Mucosa of descending colon (tissue), 3 donors: ENCODE measurements around the gene AAGAB. TPM values are rescaled to one million over a fixed set of nuclear protein-coding genes. Genes with fewer than 3 reads are reported as not detected.
A peak's percentile ranks its signal among the peaks of the same experiment; 100 is the strongest.

Experiments
- ATAC-seq: fragments of 200-7000 bp; cut with Tn5 transposase; one replicate; pipeline ENCODE4 v1.9.1; 2020; ENCODE audit warnings: mild to moderate bottlenecking, moderate library complexity
- DNase-seq, 3 donors: peaks; one replicate each; pipeline ENCODE4 v3.0.0-alpha.2; 2020
- H3K36me3 ChIP-seq: fragments of 200-600 bp; one replicate; pipeline ENCODE4 v1.8.0; 2021; ENCODE audit warnings: low read depth, mild to moderate bottlenecking
- H3K4me1 ChIP-seq: fragments of 200-600 bp; one replicate; pipeline ENCODE4 v1.8.0; 2021; ENCODE audit warnings: low read depth, mild to moderate bottlenecking
- H3K4me3 ChIP-seq: fragments of 200-600 bp; one replicate; pipeline ENCODE4 v1.8.0; 2021; ENCODE audit warnings: mild to moderate bottlenecking
- H3K9me3 ChIP-seq: fragments of 200-600 bp; one replicate; pipeline ENCODE4 v1.8.0; 2021; ENCODE audit warnings: mild to moderate bottlenecking
- CTCF ChIP-seq: fragments of 200-600 bp; IDR thresholded peaks from one replicate; pipeline ENCODE4 v1.8.0; 2022; ENCODE audit warnings: antibody characterized with exemption, mild to moderate bottlenecking
- intact Hi-C, 2 donors: fragments of 100-400 bp; cut with DNase I in 1 of 2; cut with micrococcal nuclease in 1 of 2; formaldehyde crosslinking; loops; one replicate each; pipeline versions ENCODE4 v1.11.0 to v1.11.1; 2022; cut with DNase I, micrococcal nuclease
- total RNA-seq, 3 donors: library from RNA; stranded (reverse); fragmentation: NEBNext Ultra II Directional in 2 of 3; extraction: Animal tissue kit (Norgen Biotek cat#: 25700) in 2 of 3; gene quantifications; one replicate each; pipeline versions ENCODE4 v1.2.1 to v1.2.4, GENCODE V29; 2021 to 2023
- donor health status: DM: no; HTN: no; CAD: no; lungs with moderate emphysema.
- donor health status: DM: no; HTN: no; CAD: no.
- donor health status: DM: no; HTN: yes; CAD: no.

AAGAB gene
- total RNA-seq, 3 donors from 2014 or later: 40.5 to 52.1 (median 48.3) TPM

DNA sequence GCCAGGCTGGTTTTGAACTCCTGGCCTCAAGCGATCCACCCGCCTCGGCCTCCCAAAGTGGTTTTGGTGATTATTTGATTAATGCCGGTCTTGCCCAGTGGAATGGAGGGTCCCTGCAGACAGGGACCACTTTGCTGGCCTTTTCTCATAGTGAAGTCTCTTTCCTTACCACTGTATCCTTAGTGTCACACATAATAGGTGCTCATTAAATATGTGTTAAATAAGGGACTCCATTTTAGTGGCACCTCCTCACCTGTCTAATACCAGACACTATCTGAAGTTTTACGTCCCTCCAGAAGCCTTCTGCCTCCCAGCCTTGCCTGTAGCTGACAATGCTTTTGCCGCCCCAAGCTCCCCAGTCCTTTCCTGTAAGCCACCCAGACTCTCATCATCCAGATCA, 91.3 kb downstream of the AAGAB start:
- TF ChIP-seq CTCF: no peak
- intact Hi-C loops: no loop called here

DNA sequence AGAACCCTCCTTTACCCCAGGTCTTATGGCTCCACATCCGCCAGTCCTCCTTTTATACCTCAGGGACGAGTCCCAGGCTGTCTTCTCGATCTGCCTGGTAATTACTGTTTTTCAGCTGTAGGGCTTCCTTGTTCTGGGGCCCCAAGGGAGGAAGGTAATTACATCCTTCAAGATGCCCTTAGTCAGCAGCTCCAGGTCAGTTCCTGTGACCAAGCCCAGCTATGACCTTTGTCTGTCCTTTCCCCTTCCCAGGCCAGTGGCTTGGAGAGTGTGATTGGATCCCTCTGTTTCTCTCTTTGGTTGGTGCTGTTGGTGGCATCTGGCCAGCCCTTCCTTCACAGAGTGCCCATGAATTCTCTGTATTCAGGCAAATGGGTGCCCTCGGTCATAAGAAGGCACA, 92.6 kb downstream of the AAGAB start:
- Histone ChIP-seq H3K4me1 (peaks cover 10% of the 10 kb centered on the region), H3K9me3 (no peaks in the 10 kb centered on the region), H3K4me3 (no peak overlapping the region), H3K36me3 (no peaks in the 10 kb centered on the region)
- peak; percentile 86 for ATAC-seq
- DNase-seq: peak in 1 of 3 donors; percentile 19
- intact Hi-C loops: no loop called here
- TF ChIP-seq CTCF: no peak

More for the DNA sequence above, 91.3 kb downstream of the AAGAB start:
- H3K36me3 ChIP-seq: no peaks in the 10 kb centered on the region
- ATAC-seq (no peak), DNase-seq (no peak)
- no peaks in the 10 kb centered on the region for H3K9me3 ChIP-seq
- peaks cover 10% of the 10 kb centered on the region for H3K4me1 ChIP-seq
- no peak overlapping the region for H3K4me3 ChIP-seq

- no peak for TF ChIP-seq CTCF
- no peak for ATAC-seq
- Histone ChIP-seq H3K4me1 (peaks cover 10% of the 10 kb centered on the region), H3K4me3 (no peak overlapping the region), H3K9me3 (no peaks in the 10 kb centered on the region), H3K36me3 (no peaks in the 10 kb centered on the region)
- intact Hi-C loops: no loop called here
- DNase-seq: no peak
Measured at GRCh38 chr15:67161412-67161811, 93.0 kb downstream of the AAGAB start.

DNA sequence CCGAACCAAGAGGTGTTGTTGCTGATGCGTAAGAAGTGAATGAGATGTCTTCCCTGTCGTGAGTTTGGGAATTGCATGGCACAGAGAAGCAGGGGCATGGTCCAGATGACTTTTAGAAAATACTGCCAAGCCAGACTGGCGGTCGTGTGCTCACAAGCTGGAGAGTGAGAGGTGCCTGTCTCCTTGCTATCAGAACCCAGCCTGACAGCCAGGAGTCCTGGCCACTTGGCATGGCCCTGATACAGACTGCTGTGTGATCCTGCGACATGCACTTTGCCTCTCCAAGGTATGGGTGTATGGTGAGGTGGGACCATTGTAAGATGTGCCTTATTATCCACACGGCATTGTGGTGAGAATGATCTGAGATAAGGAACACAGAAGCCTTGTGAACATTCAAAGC, 96.1 kb downstream of the AAGAB start:
- ATAC-seq (no peak), DNase-seq (no peak)
- Histone ChIP-seq H3K36me3 (no peaks in the 10 kb centered on the region), H3K4me3 (no peak overlapping the region), H3K9me3 (no peaks in the 10 kb centered on the region), H3K4me1 (peaks cover 8% of the 10 kb centered on the region)
- TF ChIP-seq CTCF: no peak
- intact Hi-C loops: no loop called here

GRCh38 chr15:67157521-67158252, 96.8 kb downstream of the AAGAB start:
- Histone ChIP-seq H3K4me3 (no peak overlapping the region), H3K9me3 (no peaks in the 10 kb centered on the region), H3K36me3 (no peaks in the 10 kb centered on the region), H3K4me1 (peaks cover 8% of the 10 kb centered on the region)
- DNase-seq (peak in 1 of 3 donors; percentile 34), ATAC-seq (no peak)
- intact Hi-C loops: no loop called here
- TF ChIP-seq CTCF: no peak
